Lower lobe of right lung (tissue), 2 donors: ENCODE measurements around the gene SMYD3. TPM values are rescaled to one million over a fixed set of nuclear protein-coding genes. Genes with fewer than 3 reads are reported as not detected.

Experiments
- ATAC-seq, 2 donors: fragments of 200-7000 bp; cut with Tn5 transposase; one replicate each; pipeline ENCODE4 v1.9.1; 2020 to 2022; ENCODE audit warnings: mild to moderate bottlenecking in 2 of 2, moderate library complexity in 2 of 2
- DNase-seq: peaks from one replicate; pipeline ENCODE4 v3.0.0-alpha.2; 2020
- H3K27ac ChIP-seq: fragments of 200-600 bp; one replicate; pipeline ENCODE4 v1.8.0; 2022
- H3K27me3 ChIP-seq: fragments of 200-600 bp; one replicate; pipeline ENCODE4 v1.8.0; 2022; ENCODE audit warnings: low read depth
- H3K36me3 ChIP-seq: fragments of 200-600 bp; one replicate; pipeline ENCODE4 v1.8.0; 2022; ENCODE audit warnings: mild to moderate bottlenecking
- H3K4me1 ChIP-seq: fragments of 200-600 bp; one replicate; pipeline ENCODE4 v1.8.0; 2022
- H3K4me3 ChIP-seq: fragments of 200-600 bp; one replicate; pipeline ENCODE4 v1.8.0; 2022; ENCODE audit warnings: mild to moderate bottlenecking
- H3K9me3 ChIP-seq: fragments of 200-600 bp; one replicate; pipeline ENCODE4 v1.8.0; 2022
- CTCF ChIP-seq: fragments of 200-600 bp; IDR thresholded peaks from one replicate; pipeline ENCODE4 v1.8.0; 2022; ENCODE audit warnings: antibody characterized with exemption, mild to moderate bottlenecking
- intact Hi-C: fragments of 100-400 bp; cut with DNase I; formaldehyde crosslinking; loops from one replicate; pipeline ENCODE4 v1.11.0; 2022
- total RNA-seq: library from RNA; stranded (reverse); fragmentation: NEBNext Ultra II Directional; extraction: Animal tissue kit (Norgen Biotek cat#: 25700); gene quantifications from one replicate; pipeline ENCODE4 v1.2.1, GENCODE V29; 2021
- donor health status: DM: no; HTN: yes; CAD: no; lungs with severe emphysema.

Gene SMYD3
- total RNA-seq, 1 donor from 2014 or later, result 20.5 TPM

GRCh38 chr1:246404078-246404477 lies 103.0 kb downstream of the SMYD3 start:
- no peaks in the 10 kb centered on the region for H3K27me3 ChIP-seq
- intact Hi-C loops, result no loop called here
- ATAC-seq (no peak), DNase-seq (no peak)
- H3K9me3 ChIP-seq, result no peaks in the 10 kb centered on the region
- H3K27ac ChIP-seq, result no peak overlapping the region
- no peaks in the 10 kb centered on the region for H3K36me3 ChIP-seq
- no peak for TF ChIP-seq CTCF
- no peaks in the 10 kb centered on the region for H3K4me1 ChIP-seq
- H3K4me3 ChIP-seq, result no peak overlapping the region

- Histone ChIP-seq H3K9me3 (no peaks in the 10 kb centered on the region), H3K27ac (no peak overlapping the region), H3K4me3 (no peak overlapping the region), H3K27me3 (no peaks in the 10 kb centered on the region), H3K36me3 (no peaks in the 10 kb centered on the region), H3K4me1 (no peaks in the 10 kb centered on the region)
- intact Hi-C loops, result no loop called here
- ATAC-seq, result no peak
- DNase-seq, result no peak
- TF ChIP-seq CTCF, result no peak
Observed at GRCh38 chr1:246398126-246398813, 108.8 kb downstream of the SMYD3 start.

- Histone ChIP-seq H3K27me3 (no peaks in the 10 kb centered on the region), H3K9me3 (no peaks in the 10 kb centered on the region), H3K27ac (no peak overlapping the region), H3K36me3 (no peaks in the 10 kb centered on the region), H3K4me1 (no peaks in the 10 kb centered on the region), H3K4me3 (no peak overlapping the region)
- ATAC-seq (no peak), DNase-seq (no peak)
- TF ChIP-seq CTCF, result no peak
- intact Hi-C loops, result no loop called here
Observed at GRCh38 chr1:246397046-246397445, 110.0 kb downstream of the SMYD3 start.

GRCh38 chr1:246396322-246396721 lies 110.8 kb downstream of the SMYD3 start:
- Histone ChIP-seq H3K27me3 (no peaks in the 10 kb centered on the region), H3K4me1 (no peaks in the 10 kb centered on the region), H3K4me3 (no peak overlapping the region), H3K36me3 (no peaks in the 10 kb centered on the region), H3K9me3 (peaks cover 3% of the 10 kb centered on the region), H3K27ac (no peak overlapping the region)
- DNase-seq (no peak), ATAC-seq (no peak)
- intact Hi-C loops, result no loop called here
- no peak for TF ChIP-seq CTCF

GRCh38 chr1:246394121-246394520 lies 113.0 kb downstream of the SMYD3 start:
- ATAC-seq, result no peak
- no peak for TF ChIP-seq CTCF
- intact Hi-C loops, result no loop called here

More at GRCh38 chr1:246394121-246394520, 113.0 kb downstream of the SMYD3 start:
- H3K36me3 ChIP-seq, result no peaks in the 10 kb centered on the region
- H3K9me3 ChIP-seq, result peaks cover 11% of the 10 kb centered on the region
- H3K27me3 ChIP-seq, result no peaks in the 10 kb centered on the region
- H3K4me1 ChIP-seq, result no peaks in the 10 kb centered on the region
- no peak for DNase-seq
- H3K4me3 ChIP-seq, result no peak overlapping the region
- H3K27ac ChIP-seq, result no peak overlapping the region
